Fibroblast of skin of right biceps (primary cell): ENCODE data around the gene MAP3K7.

ENCODE experiments used
- DNase-seq: peaks from one replicate; pipeline ENCODE4 v3.0.0-alpha.2; 2013

Gene MAP3K7

DNA sequence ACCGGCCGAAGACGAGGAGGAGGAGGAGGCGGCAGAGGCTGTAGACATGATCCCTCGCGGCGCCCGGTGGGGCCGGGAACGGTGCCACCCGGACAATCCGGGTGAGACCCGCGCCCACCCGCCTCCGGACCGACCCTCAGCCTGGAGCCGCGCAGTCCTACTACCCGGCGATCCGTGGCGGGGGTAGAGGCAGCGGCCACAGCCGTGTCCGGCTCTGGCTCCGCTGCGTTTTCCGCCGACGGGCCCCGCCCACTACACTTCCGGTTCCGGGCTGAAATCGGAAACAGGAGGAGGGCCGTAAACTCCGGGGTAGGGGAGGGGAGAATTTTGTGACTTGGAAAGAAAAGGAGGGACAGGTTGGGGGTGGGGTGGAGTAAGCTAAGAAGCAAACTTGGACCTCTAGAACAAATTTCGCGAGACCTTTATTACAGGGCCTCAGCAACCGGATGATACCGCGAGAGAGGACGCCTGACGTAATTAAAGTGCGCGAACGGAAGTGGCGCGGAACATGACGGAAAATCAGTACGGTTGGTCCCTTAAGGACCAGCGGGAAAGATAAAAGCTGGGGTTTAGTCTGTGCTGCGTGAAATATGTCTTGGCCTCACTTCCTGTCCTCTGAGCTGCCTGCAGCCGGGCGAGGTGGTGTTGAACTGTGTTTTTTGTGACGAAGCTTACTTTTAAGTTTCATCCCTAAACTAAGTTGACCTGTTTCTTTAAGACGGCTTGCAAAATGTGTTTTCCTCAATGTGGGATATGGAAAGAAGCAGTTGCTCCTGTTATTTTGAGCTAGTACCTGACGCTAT is at the start of gene MAP3K7:
TSS of gene MAP3K7 (minus strand) at position 237 of the 803 bp plus-strand sequence. CDS start at position 48, 189 bp downstream.
- peak; percentile 98 for DNase-seq

DNA sequence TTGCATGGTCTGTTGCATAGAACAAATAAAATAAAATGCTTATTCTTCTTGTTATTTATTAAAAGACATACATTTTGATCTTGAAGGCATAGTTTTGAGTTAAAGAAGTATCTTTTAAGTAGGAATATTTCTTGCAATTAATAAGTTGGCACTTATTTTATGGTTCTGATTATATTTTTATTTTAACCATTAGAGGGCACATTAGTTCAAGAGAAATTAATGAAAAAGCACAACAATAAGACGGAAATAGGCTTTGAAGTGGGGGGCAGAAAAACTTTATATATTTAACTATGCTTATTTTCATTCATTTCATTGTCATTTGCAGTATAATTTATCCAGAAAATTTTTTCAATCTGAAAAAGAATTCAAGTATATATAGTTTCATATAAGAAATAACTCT is 44.2 kb upstream of the MAP3K7 start:
- DNase-seq: no peak

- DNase-seq: no peak
These were observed 34.7 kb upstream of the MAP3K7 start for GRCh38 chr6:90621581-90621980.

DNA sequence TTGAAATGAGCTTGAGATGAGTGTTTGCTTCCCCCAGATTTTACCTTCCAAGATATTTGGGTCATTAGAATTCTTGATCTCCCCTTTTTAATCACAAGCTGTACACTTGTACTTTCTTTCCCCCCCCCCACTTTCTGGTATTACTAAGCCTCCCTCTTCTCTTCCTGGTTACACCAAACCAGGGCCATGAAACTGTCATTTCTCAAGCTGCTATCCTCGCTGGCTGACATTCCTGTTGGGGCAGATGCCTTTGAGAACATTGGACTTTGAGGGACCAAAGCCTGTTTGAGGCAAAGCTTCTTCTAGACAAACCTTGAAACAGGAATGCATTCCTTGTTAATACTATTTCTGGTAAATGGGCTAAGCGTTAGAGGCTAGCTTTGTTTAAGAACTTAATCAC is 32.3 kb upstream of the MAP3K7 start:
- no peak for DNase-seq

GRCh38 chr6:90612313-90612680 is 25.4 kb upstream of the MAP3K7 start:
- no peak for DNase-seq

DNA sequence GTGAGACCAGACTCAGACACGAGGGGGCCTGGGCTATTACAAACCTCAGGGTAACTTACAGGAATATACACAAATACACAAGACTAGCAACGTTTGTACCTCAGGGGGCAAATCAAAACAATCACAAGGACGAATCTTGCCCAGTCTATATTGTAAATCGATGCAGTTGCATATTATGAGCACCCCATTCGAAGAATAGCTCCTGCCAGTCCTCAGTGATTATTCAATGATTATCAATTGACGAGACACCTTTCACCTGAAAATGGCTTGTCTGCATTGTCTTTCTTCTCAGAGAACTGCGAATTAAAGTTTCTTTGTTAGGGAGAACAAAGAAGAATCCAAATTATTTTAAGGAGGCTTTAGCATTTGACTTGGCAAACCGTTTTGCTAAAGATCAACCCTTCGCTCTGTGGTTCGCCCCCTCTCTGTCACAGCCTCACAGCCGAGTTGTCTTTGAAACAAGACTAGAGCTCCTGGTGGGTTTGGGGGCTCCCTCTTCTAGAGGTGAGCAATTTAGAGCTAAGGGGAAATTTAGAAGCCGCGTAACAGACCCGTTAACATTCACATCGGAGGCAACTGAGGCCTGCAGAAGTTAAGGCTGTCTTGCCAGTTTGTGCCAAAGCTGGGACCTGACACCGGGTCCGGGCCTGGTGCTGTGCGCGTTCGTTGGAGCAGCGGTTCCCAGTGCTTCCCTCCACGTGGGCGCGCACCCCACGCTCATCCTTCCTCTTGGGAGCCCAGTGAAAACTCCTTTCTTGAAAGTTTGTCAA is 24.9 kb upstream of the MAP3K7 start:
- no peak for DNase-seq

DNA sequence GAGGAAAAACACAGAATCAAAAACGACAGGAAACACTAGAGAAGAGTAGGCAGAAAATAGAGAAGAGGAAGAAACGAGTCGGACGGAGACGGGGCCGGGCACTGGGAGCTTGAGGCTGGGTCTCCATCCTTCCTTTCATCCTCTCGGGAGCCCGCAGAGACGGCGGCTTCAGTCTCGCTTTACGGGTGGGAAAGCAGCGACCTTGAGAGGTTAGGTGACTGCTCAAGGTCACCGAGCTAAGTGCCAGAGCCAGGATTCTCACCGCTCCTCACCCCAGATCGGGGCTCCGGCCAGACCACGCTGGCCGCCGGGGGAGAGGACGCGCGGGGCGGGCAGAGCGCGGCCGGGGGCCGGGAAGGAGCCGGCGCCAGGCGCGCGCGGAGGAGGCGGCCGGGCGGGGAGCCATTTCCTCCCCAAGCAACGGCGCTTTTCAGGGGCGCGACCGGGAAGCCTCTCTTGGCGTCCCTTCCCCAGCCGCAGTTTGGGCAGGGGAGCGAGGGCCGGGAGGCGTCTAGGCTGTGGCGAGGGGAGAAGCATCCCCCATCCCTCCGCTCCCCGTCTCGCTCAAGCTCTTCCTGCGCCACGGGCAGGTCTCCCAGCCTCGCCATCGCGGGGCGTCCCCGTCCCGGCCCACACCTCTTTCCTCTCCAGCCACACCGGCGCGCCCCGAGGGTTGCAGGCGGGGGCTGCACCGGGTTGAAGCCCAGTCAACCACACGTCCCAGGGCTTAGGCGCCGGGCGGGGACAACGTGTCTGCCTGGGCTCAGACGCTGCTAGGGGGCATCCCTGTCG is 24.1 kb upstream of the MAP3K7 start:
- DNase-seq: peak; percentile 26

DNA sequence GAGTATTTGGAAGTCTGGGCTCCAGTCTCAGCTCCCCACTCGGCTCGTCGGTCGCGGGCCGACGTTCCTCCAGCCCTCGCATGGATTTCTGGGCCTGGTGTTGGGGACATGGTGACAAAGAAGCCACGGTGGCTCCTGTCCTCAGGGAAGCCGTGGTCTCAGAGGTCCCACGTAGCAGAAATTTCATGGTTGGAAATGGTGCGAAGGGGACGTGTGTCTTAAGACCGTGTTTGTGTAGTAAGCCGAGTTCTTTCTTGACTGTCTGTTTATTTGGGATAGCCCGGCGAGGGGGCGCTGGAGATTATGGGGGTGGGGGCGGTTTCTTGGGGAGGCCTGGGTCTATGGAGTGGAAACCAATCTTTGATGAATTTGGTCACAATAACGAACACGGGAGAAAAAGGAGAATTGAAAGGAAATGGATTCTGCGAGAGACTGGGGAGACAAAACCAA is 23.5 kb upstream of the MAP3K7 start:
- DNase-seq: no peak

DNA sequence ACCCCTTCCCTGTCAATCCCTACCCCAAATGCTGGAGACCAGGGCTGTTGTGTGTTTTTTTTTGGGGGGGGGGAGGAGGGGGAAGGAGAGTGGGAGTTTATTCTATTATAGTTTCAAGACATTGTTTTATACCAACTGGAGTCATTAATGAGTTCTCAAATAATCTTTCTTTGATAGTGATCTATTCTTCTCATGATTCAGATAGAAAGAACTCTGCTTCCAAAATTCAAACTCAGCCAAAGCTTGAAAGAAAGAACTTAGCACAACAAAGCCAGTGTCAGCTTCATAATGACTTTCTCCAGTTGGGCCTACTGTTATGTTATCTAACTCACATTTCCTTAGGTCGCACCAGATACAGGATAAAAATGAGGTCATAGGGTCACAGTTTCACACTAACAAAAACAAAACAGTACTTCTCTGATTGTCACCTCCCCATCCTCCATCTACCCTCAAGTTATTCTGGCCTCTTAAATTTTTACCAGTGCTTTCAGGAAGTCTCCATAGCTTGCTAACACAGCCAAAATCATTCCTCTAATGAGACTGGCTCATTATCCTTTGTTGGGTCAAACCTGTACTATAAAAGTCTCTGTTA is 19.0 kb upstream of the MAP3K7 start:
- DNase-seq: no peak

DNA sequence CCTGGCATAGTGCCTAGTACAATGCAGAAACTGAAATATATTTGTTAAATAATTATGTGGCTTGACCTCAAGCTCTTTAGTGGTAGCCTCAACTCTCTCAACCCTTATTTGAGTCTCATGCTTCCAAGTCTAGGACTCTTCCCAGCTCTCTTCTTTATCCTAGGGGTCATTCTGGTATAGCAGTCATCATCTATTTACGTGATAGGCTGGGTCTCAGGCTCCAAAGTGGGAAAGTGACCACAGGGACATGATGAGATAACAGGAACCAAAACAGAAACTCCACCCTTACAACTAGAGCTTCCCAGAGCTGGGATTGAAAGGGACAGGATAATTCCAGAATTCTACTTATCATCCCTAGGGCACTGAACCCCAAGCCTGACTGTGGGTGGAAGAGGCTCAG is 17.7 kb upstream of the MAP3K7 start:
- DNase-seq: no peak

DNA sequence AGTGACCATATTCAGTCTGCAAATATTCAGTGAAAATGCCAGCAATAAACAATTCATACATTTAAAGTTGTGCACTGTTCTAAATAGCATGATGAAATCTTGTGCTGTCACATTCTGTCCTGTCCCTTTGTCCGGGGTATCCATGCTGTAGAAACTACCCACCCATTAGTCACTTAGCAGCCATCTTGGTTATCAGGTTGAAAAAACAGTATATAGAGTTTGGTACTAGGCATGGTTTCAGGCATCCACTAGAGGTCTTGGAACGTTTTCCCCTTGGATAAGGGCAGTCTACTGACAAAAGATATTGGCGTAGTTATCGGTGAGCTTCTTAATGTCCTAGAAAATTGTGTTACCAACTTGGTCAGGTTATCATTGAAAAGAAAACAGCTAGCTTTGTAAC is 12.3 kb upstream of the MAP3K7 start:
- no peak for DNase-seq

DNA sequence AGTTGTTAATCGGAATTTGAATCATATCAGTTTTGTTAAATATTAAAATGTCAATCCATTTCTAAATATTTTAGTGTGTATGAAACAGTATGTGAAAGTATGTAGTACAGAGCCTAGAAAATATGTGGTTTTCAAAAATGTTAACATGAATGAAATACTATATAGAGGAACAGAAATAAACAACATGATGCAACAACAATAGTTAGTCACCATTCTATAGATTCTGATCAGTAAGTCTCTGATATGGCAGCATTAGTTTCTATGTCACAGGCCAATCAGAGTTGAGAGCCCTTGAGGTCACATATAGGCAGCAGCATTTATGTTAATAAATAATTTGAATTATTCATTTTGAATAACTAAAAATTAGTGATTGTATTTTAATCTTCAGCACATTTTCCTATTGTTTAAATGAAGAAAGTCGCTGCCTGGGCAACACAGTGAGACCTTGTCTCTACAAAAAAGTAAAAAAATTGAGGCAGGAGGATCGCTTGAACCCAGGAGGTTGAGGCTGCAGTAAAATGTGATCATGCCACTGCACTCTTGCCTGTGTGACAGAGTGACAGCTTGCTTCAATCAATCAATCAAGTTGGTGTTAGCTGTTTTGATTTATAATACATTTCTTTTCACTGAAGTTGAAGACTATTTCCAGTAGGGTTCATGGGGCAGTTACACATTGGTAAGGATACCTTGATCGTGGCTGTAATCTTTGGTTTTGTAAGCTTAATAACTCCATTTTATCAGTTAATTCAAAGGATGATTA is 11.5 kb upstream of the MAP3K7 start:
- no peak for DNase-seq

DNA sequence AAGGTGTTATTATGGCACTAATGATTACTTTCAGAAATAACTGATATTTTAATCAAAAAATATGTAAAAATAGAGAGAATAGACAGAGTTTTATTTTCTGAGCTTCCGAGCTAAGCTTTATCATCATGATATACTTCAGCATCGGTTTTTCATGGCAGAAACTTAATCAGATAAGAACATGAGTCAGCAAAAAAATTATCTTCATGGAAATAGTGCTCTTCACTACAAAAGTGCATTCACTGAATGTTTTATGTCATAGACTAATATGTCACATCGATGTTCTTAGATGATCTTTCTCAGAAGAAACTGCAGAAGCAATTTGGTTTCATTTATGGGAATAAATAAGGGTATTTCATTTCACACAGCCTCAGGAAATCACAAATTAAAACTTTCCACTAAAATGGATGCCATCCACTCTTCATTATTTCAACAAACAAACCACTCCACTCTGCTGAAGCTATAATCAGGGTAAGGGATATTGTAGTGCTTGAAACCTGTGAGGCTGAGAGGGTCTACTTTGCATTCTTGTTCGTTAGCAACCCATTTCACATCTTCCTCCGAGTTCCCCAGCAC is 10.2 kb upstream of the MAP3K7 start:
- no peak for DNase-seq

- DNase-seq: no peak
These were observed 9.0 kb upstream of the MAP3K7 start for GRCh38 chr6:90595854-90596253.

- no peak for DNase-seq
These were observed 381 bp downstream of the MAP3K7 start for GRCh38 chr6:90586546-90586835.

DNA sequence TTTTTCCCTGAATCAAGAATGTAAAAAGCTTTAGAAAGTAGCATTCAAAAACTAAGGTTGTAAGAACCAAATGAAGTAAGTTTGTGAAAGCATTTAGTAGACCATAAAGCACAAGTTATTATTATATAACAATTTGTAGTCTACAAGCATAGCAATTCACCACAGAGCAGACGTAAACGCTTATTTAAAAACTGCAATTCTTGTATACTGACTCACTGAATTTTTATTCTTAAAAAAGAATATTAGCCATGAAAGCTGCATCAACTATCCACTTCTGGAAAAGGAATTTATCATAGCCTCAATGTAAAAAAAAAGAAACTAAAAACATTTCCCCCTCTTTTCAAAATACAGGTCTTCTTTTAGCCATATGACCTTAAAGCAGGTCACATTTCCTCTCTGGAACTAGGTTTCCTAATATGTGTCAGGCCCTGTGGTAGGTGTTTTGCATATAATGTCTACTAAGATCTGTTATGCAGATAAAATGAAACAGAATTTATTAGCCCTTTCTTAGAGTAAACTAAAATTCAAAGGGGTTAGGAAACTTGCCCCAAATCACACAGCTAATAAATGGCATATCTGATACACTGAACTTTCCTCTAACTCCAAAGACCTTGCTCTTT is 2.1 kb downstream of the MAP3K7 start:
- peak; percentile 30 for DNase-seq

GRCh38 chr6:90583836-90584481 is 2.9 kb downstream of the MAP3K7 start:
- DNase-seq: no peak

DNA sequence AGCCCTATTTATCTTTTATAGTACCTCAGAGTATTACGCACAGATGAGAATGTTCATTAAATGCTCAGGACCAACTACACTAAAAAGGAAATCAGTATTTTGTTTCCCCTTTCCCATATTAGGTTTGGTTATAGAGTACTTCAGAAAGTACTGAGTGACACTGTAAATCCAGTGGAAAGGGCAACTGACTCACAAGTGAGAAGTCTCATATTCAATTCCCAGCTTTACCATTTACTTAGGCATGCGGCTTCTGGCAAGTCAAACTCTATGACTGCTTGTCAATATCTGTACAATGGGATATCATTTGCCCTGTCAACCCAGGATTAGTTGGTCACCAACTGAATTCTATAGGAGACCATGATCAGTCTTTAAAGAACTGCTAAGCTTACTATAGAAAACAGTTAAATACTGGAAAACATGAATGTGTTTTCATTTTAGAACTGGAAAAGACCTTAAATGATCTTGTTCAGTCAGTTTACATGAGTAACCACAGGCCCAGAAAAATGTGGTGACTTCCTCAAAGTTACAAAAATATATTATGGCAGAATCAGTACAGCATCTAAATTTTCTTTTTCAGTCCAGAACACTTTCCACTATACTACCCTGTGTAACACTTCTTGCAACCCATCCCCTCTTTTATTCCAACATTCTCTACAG is 3.6 kb downstream of the MAP3K7 start:
- no peak for DNase-seq

- DNase-seq: no peak
These were observed 5.7 kb downstream of the MAP3K7 start for GRCh38 chr6:90581146-90581545.

DNA sequence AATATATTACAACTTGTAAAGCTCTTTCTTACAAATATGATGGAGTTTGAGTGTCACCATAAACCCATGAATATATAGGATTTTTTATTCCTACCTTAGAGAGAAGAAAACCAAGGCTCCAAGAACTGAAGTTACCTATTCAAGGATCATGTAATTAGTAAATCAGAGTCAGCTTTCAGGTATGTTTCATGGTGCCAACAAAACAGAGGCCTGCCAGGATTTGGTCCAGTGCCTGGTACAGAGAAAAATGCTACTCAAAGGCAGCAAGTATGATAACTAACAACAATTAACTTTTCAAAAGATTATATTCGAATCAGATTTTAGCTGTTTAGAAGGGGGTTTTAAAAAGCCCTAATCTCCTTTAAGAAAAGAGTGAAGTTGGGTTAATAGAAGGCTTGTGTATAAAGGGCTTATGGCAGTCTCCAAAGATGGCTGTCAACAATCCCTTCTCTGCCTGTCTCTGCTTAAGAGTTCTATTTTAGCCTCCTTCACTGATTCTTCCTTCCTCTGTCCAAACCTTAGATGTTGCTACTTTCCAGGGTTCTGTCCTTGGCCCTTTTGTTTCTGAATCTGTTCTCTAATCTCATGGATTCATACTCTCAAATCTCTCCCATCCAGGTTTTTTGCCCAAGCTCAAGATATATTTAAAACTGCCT is 7.8 kb downstream of the MAP3K7 start:
- no peak for DNase-seq
